Suppressor macrophage treated with lipopolysaccharide for 4 hours (primary cell): ENCODE data around the gene SOX6.

ENCODE experiments used
- DNase-seq: peaks from one replicate; pipeline ENCODE4 v3.0.0-alpha.2; 2020

Gene SOX6

DNA sequence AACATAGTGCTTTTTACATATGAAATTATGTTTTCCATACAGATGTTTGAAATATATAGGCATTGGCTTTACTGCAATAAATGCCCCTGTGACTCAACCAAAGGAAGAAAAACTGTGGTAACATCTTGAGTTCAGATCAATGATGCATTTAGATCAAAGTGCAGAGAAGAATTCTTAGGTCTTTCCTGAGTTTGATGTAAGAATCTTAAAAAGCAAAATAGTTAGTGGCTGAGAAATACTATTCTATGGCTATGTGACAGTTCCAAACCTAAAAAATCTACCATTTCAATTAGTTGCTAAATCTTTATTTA, 93.7 kb downstream of the SOX6 start:
- DNase-seq = no peak

GRCh38 chr11:16261836-16262644, 94.3 kb downstream of the SOX6 start:
- DNase-seq = no peak

- no peak for DNase-seq
Measured at GRCh38 chr11:16252373-16252772, 104.0 kb downstream of the SOX6 start.

GRCh38 chr11:16248248-16248647, 108.1 kb downstream of the SOX6 start:
- no peak for DNase-seq

DNA sequence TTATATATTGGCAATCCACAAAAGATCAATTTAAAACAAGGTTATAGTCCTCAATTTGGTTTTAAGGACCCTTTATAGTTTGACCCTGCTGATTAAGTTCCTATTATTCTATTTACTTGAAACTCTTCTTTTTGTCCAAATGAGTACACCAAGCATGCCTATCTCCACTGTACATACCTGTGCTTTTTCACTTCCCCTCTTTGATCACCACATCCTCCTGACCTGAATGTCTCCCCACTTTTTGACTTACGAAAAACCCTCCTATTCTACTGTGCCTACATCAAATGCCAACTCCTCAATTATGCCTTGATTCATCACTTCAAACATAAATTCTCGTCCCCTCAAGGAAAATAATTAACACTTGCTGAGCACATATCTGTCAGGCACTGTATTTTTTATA, 113.5 kb downstream of the SOX6 start:
- DNase-seq = no peak

DNA sequence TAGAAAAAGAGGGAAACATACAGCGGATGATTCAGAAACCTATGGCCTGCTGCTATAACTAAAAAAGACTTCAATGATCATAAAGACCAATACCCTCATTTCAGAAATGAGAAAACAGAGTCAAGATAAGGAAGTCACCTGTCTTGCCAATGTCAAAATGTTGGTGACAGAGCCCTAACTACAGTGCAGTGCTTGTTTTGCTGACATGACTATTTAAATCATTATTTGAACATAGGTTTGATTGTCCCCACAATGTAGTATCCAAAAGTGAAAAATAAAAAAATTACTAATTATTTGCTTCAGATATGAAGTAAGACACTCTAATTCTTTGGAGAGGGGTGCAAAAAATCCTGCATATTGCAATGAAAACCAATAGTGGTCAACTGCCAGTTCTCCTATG, 115.7 kb downstream of the SOX6 start:
- no peak for DNase-seq

GRCh38 chr11:16239141-16240105, 116.9 kb downstream of the SOX6 start:
- DNase-seq = no peak

- no peak for DNase-seq
Measured at GRCh38 chr11:16226245-16226644, 130.1 kb downstream of the SOX6 start.

- no peak for DNase-seq
Measured at GRCh38 chr11:16225623-16226022, 130.7 kb downstream of the SOX6 start.

DNA sequence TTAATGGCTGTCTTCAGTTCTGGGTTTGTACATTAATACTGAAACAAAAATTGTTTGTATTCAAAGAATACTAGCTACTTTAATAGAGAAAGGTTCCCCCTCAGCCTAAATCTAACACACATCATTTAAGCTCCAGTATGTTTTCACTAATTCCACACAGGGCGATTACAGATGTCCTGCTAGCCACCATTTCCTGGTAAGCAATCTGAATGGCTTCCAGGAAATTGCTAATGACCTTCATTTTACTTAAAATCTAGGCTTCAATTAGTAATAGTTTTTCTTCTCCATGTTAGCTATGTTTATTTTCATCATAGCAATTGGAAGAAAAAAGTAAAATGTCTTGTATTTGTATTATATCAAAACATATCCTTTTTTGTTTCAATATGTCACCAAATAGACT, 132.8 kb downstream of the SOX6 start:
- no peak for DNase-seq

GRCh38 chr11:16217631-16218030, 138.7 kb downstream of the SOX6 start:
- DNase-seq = no peak

DNA sequence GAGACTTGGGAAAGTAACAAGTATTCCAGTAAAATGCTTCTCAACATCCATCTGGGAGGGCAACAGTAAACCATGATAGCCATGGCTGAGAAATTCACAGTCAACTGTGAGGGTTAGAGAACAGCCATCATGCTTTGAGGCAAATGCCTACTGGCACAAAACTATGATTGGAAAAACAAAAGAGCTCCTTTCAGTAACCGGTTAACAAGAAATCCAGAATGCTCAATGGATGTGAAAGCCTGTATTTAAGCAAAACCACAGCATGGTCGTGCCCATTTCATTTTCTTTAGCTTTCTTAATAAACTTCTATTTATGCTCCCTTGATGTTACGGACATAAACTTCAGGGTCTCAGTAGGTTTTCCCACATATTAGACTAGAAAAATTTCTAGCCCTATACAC, 139.5 kb downstream of the SOX6 start:
- DNase-seq = no peak

- DNase-seq = no peak
Measured at GRCh38 chr11:16215352-16215751, 141.0 kb downstream of the SOX6 start.

DNA sequence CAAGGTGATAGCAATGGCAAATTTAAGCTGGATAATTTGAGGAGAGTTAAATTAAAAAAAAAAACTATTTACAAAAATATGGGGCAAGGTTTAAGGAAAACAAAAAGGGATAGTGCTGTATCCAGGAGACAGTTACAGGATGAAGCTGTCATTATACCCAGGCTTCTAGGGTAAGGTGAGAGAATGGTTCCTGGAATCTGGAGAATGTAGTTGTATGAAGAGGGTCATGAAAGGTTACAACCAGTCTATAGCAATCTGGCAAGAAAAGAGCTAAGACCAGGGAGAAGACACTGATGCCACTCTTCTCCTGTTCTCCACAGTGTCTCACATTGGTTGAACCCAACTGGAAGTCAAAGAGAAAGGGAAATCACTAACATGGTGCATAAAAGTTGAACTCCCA, 144.9 kb downstream of the SOX6 start:
- DNase-seq = no peak

GRCh38 chr11:16204261-16204660, 152.1 kb downstream of the SOX6 start:
- no peak for DNase-seq

- no peak for DNase-seq
Measured at GRCh38 chr11:16195651-16196050, 160.7 kb downstream of the SOX6 start.

- no peak for DNase-seq
Measured at GRCh38 chr11:16194566-16194965, 161.8 kb downstream of the SOX6 start.

DNA sequence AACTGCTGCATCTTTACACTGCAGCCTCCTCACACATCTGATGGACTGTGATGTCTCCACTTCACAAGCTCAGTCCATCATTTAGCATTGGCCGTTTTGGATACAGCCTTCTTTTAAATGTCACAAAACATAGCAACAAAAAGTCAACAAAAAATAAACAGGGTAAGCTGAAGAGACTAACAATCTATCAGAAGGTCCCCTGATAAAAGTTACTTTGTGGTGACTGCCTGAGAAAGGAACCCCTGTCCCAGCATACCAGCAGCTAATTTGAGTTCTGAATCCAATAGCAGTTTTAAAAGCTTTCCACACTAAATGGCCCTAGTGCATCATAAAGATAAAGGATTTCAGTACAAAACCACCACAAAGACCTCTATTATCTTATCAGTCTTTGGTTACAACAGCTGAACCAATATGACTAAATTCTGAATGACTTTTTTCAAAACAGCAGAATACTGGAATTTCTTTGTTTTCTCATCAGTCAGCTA, 162.4 kb downstream of the SOX6 start:
- DNase-seq = no peak

- no peak for DNase-seq
Measured at GRCh38 chr11:16191868-16192240, 164.5 kb downstream of the SOX6 start.

- DNase-seq = no peak
Measured at GRCh38 chr11:16191212-16191867, 165.0 kb downstream of the SOX6 start.

GRCh38 chr11:16186680-16187079, 169.7 kb downstream of the SOX6 start:
- no peak for DNase-seq

DNA sequence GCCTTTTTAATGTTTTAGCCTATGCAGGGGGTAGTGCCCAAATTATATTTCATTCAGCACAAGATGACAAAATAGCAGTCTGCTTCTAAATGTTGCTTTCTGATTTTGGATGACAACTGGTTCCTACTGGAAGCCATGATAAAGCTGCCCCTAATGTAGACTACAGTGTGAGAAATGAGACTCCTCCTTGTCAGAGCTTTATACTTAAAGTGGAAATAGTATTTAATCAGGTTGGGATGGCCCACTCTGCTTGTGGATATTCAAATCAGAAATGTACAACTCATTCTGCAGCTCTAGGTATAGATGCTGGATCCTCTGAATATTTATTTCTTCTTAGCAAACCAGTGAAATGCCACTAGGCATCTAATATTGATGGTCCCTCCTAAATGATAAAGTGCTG, 171.3 kb downstream of the SOX6 start:
- DNase-seq = no peak

DNA sequence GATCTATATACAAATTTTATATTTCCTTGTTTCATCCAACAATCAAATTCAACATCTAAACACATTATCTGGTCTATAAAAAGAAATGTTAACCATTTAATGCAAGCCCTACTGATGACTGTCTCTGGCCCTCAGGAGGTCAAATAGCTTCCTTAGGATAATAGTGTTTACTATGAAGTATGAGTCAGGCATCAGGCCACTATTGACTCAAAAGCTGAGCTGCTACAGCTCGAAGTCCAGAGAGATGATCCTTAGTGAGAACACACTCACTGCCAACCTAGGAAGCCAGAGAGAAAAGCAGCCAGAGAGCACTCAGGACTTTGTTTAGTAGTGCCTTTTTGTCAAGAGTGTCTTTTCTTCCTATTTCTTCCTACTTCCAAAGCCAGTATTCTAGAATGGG, 171.8 kb downstream of the SOX6 start:
- DNase-seq = no peak

- no peak for DNase-seq
Measured at GRCh38 chr11:16182553-16182952, 173.8 kb downstream of the SOX6 start.
